Lower lobe of right lung (tissue), 2 donors: ENCODE results near the gene MSRB1. TPM values are rescaled to one million over a fixed set of nuclear protein-coding genes. Genes with fewer than 3 reads are reported as not detected.

Source experiments
- ATAC-seq, 2 donors: fragments of 200-7000 bp; cut with Tn5 transposase; one replicate each; pipeline ENCODE4 v1.9.1; 2020 to 2022; ENCODE audit warnings: mild to moderate bottlenecking in 2 of 2, moderate library complexity in 2 of 2
- DNase-seq: peaks from one replicate; pipeline ENCODE4 v3.0.0-alpha.2; 2020
- H3K27ac ChIP-seq: fragments of 200-600 bp; one replicate; pipeline ENCODE4 v1.8.0; 2022
- H3K27me3 ChIP-seq: fragments of 200-600 bp; one replicate; pipeline ENCODE4 v1.8.0; 2022; ENCODE audit warnings: low read depth
- H3K36me3 ChIP-seq: fragments of 200-600 bp; one replicate; pipeline ENCODE4 v1.8.0; 2022; ENCODE audit warnings: mild to moderate bottlenecking
- H3K4me1 ChIP-seq: fragments of 200-600 bp; one replicate; pipeline ENCODE4 v1.8.0; 2022
- H3K4me3 ChIP-seq: fragments of 200-600 bp; one replicate; pipeline ENCODE4 v1.8.0; 2022; ENCODE audit warnings: mild to moderate bottlenecking
- H3K9me3 ChIP-seq: fragments of 200-600 bp; one replicate; pipeline ENCODE4 v1.8.0; 2022
- intact Hi-C: fragments of 100-400 bp; cut with DNase I; formaldehyde crosslinking; loops from one replicate; pipeline ENCODE4 v1.11.0; 2022
- total RNA-seq: library from RNA; stranded (reverse); fragmentation: NEBNext Ultra II Directional; extraction: Animal tissue kit (Norgen Biotek cat#: 25700); gene quantifications from one replicate; pipeline ENCODE4 v1.2.1, GENCODE V29; 2021
- TF ChIP-seq, protein P1 (sequence below): fragments of 200-600 bp; IDR thresholded peaks from one replicate; pipeline ENCODE4 v1.8.0; 2022; ENCODE audit warnings: antibody characterized with exemption, mild to moderate bottlenecking
- donor health status: DM: no; HTN: yes; CAD: no; lungs with severe emphysema.

The MSRB1 gene
- total RNA-seq, 1 donor from 2014 or later = 35.1 TPM

DNA sequence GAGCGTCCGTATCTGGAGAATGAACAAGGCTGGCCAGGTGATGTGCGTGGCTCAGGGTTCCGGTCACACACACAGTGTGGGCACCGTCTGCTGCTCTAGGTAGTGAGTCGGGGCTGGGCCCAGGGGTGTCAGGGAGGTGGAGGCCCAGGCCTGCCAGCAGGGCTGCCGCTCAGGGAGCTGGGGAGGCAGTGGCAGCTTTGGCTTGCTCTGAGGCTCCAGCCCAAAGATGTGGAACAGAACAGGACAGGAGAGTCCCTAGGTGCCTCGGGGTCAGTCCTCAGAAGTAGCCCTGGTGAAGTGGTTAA, 33.2 kb upstream of the MSRB1 start:
- no peak for DNase-seq
- H3K4me1 ChIP-seq = peaks cover 32% of the 10 kb centered on the region
- TF ChIP-seq, protein P1, sequence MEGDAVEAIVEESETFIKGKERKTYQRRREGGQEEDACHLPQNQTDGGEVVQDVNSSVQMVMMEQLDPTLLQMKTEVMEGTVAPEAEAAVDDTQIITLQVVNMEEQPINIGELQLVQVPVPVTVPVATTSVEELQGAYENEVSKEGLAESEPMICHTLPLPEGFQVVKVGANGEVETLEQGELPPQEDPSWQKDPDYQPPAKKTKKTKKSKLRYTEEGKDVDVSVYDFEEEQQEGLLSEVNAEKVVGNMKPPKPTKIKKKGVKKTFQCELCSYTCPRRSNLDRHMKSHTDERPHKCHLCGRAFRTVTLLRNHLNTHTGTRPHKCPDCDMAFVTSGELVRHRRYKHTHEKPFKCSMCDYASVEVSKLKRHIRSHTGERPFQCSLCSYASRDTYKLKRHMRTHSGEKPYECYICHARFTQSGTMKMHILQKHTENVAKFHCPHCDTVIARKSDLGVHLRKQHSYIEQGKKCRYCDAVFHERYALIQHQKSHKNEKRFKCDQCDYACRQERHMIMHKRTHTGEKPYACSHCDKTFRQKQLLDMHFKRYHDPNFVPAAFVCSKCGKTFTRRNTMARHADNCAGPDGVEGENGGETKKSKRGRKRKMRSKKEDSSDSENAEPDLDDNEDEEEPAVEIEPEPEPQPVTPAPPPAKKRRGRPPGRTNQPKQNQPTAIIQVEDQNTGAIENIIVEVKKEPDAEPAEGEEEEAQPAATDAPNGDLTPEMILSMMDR = no peak
- no peaks in the 10 kb centered on the region for H3K9me3 ChIP-seq
- H3K36me3 ChIP-seq = peaks cover 45% of the 10 kb centered on the region
- no peak overlapping the region for H3K27ac ChIP-seq
- H3K27me3 ChIP-seq = peaks cover 27% of the 10 kb centered on the region
- no peak for ATAC-seq
- intact Hi-C loops = no loop called here
- no peak overlapping the region for H3K4me3 ChIP-seq

DNA sequence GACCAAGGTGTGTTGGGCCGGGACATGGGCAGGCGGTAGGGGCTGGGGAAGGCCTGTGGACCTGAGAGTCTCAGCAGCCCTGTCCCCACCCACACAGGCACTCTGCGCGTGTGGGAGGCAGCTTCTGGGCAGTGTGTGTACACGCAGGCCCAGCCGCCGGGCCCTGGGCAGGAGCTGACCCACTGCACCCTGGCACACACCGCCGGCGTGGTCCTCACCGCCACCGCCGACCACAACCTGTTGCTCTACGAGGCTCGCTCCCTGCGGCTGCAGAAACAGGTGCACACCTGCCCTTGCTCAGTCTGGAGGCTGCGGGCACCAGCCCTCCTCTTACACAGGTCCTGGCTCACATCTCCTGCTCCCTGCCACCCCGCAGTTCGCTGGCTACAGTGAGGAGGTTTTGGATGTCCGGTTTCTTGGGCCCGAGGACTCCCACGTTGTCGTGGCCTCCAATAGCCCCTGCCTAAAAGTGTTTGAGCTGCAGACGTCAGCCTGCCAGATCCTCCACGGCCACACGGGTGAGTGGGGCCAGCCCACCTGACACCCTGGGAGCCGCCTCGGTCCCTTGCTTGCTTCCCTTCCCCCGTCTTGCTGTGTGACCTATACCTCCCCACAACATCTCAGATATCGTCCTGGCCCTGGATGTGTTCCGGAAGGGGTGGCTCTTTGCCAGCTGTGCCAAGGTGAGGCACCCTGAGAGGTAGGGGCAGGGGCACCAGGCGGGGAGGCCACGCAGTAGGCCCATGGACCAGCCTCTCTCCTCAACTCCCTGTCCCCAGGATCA, 32.6 kb upstream of the MSRB1 start:
- H3K27me3 ChIP-seq = peaks cover 22% of the 10 kb centered on the region
- no peak overlapping the region for H3K27ac ChIP-seq
- H3K4me3 ChIP-seq = no peak overlapping the region
- ATAC-seq (no peak), DNase-seq (peak; percentile 46)
- intact Hi-C loops = no loop called here
- TF ChIP-seq, protein P1 = no peak
- peaks cover 45% of the 10 kb centered on the region for H3K36me3 ChIP-seq
- H3K4me1 ChIP-seq = peaks cover 37% of the 10 kb centered on the region
- H3K9me3 ChIP-seq = no peaks in the 10 kb centered on the region

DNA sequence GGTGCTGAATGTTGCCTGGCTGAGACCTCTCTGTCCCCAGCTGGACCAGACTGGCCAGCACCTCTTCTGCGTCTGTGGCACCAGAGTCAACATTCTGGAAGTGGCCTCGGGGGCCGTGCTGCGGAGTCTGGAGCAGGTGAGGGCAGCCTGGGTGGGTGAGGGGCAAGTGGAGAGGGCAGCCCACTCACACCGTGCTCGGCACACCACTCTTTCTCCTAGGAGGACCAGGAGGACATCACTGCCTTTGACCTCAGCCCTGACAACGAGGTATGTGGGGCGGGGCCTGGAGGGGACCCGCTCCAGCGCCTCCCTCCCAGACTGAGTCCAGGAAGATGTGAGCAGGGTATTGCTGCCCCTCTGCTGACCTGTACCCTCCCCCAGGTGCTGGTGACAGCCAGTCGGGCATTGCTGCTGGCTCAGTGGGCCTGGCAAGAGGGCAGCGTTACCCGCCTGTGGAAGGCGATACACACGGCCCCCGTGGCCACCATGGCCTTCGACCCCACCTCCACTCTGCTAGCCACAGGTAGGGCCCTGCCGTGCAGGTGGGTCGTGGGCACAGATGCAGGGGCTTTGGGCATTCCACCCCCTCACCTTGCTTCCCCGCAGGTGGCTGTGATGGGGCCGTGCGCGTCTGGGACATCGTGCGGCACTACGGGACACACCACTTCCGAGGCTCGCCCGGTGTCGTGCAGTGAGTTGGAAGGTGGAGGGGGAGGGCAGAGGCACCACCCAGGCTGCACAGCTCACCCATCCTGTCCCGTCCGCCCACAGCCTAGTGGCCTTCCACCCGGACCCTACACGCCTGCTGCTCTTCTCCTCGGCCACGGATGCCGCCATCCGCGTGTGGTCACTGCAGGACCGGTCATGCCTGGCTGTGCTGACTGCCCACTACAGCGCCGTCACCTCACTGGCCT, 31.4 kb upstream of the MSRB1 start:
- Histone ChIP-seq H3K4me1 (peaks cover 31% of the 10 kb centered on the region), H3K36me3 (peaks cover 45% of the 10 kb centered on the region), H3K4me3 (no peak overlapping the region), H3K27me3 (peaks cover 9% of the 10 kb centered on the region), H3K9me3 (no peaks in the 10 kb centered on the region), H3K27ac (no peak overlapping the region)
- intact Hi-C loops = no loop called here
- TF ChIP-seq, protein P1 = no peak
- ATAC-seq (no peak), DNase-seq (no peak)

DNA sequence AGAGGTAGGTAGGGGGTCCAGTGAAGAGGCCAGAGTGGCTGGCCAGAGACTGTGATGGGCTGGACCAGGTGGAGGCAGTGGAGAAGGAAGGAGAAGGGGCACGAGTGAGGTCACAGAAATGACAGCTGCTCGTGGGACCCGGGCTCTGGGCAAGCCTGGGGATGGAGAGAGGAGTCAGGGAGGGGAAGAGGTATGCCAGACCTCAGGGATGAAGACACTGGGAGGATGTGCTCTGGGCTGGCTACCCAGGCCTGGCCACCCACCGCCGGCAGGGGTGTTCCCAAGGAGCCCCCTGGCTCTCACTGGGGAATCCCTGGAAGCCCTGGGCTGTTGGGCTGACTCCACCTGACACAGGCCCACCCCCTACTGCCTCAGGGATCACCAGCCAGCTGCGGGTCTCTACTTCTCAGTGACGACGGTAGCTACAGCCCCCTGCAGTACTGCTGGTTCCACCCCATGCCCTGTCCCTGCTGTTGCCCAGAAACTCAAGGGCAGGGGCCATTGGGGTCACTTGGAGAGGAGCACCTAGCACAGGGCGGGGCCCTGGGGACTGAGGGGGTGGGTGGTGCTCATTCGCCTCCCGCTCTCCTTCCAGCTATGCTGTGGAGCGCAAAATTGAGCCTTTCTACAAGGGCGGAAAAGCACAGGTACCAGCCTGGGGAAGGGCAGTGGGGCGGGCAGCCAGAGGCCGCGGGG, 30.6 kb upstream of the MSRB1 start:
- Histone ChIP-seq H3K9me3 (no peaks in the 10 kb centered on the region), H3K4me1 (peaks cover 29% of the 10 kb centered on the region), H3K4me3 (no peak overlapping the region), H3K27me3 (peaks cover 1% of the 10 kb centered on the region), H3K36me3 (peaks cover 45% of the 10 kb centered on the region), H3K27ac (no peak overlapping the region)
- intact Hi-C loops = no loop called here
- TF ChIP-seq, protein P1 = no peak
- no peak for ATAC-seq
- no peak for DNase-seq

DNA sequence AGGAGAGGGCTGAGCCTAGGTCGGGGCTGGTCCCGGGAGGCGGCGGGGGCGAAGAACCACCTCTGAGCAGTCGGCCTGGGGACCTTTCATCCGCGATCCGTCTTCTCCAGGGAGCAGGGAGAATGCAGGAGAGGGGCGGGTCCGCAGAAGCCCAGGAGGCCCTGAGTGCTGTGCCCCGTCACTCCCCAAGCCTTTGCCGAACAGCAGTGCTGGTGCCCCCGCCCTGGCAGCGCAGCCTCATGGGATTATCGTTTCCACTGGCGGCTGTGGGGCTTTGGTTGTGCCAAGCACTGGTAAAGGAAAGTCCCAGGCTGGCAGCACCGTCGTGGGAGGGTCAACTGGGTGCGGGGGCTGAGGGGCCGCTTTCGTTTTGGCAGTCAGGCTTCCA, 29.5 kb upstream of the MSRB1 start:
- Histone ChIP-seq H3K4me3 (peak overlapping the region; percentile 100), H3K4me1 (peaks cover 27% of the 10 kb centered on the region), H3K27ac (peak overlapping the region; percentile 93), H3K9me3 (no peaks in the 10 kb centered on the region), H3K27me3 (no peaks in the 10 kb centered on the region), H3K36me3 (peaks cover 35% of the 10 kb centered on the region)
- intact Hi-C loops = no loop called here
- ATAC-seq = peak in 1 of 2 donors; percentile 11
- DNase-seq = no peak
- TF ChIP-seq, protein P1 = no peak
